Stimulated activated CD4-positive, alpha-beta T cell treated with anti-CD3 and anti-CD28 coated beads, Interleukin-4, amount 100 ng/mL, for 24 hours (primary cell): ENCODE measurements around the gene ATXN1L.
"Not testable (repeated sequence)": the region's sequence is repeated elsewhere in the genome, so short reads cannot be mapped to it uniquely, and the experiment has no call there.

Experiments
- DNase-seq: peaks from one replicate; pipeline ENCODE4 v3.0.0-alpha.2; 2020

Gene ATXN1L

GRCh38 chr16:71845639-71846430 lies at the start of gene ATXN1L:
ATXN1L (plus strand) TSS chr16:71845976; CDS start chr16:71849741, 3,765 bp downstream.
- DNase-seq = peak; percentile 90

- DNase-seq = no peak
Measured at GRCh38 chr16:71796501-71797097, 49.2 kb upstream of the ATXN1L start.

GRCh38 chr16:71803305-71803690 lies 42.5 kb upstream of the ATXN1L start:
- no peak for DNase-seq

DNA sequence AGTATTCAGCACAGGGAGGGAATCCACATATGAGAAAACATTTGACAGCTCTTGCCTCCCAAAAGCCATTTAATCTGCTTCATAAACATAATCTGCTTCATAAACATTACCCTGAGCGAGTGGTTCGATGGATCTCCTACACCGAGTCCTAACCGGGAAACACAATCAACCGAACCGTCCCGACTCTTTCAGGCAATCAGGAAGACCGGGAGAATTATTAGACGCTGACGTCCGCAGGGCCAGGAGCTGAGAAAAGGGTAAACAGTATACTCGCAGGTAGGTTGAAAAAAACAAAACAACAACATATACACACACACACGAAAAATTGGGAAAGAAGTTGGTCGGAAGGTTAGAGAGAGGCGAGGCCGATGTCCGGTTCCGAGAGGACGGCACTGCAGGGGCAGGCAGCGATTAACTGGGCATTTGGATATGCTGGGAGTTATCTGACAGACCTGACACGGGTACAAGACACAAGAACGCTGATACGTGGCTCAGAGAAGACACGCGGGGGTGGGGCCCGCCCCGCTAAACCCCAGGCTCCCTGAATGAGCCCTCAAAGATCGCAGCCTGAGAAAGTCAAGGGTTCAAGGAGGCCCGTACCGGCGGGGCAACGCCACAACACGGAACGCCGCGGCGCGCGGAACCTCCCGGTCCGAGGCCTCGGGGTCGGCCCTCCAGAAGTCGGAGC lies 37.7 kb upstream of the ATXN1L start:
- DNase-seq = peak; percentile 65

DNA sequence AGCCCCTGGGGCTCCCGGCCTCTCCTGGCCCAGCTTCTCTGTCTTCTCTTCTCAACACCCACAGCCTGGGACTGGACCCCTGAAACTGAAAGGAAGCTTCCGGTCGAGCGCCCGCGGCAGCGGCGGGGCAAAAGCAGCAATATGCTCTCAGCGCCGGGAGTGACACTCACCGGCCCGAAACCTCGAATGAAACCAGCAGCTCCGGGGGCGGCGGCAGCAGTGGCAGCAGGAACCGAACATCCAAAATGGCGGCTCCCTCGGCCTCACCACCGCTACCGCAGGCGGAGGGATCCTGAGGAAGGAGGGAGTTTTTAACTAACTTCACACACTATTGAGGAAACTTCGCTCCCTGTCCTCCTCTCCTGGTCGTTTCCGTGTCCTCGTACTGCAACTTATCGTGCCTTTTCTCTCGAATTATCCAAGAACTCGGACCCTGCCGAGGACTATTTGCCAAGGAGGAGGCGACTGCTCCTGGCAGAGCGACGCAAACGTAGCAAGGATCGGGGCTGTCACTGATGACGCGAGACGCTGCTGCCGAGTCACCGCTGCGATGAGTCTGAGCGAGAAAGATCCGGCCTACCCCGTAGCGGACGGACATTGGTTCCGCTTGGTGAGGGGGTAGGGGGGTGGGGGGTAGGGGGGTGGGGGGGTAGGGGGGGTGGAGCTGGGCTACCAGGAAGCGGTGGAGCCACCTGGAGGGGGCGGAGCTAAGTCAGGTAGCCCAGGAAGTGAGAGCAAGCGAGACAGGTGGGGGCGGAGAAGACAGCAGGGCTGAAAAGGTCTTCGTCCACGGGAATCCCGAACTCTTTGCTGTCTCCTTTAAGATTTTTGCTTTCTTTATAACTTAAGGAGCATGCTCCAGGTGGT lies 37.0 kb upstream of the ATXN1L start, which contains the start of gene AP1G1:
Gene AP1G1 (minus strand): TSS at position 242 of the 867 bp plus-strand sequence. CDS start 19,355 bp downstream, outside the sequence.
- peak; percentile 93 for DNase-seq

DNA sequence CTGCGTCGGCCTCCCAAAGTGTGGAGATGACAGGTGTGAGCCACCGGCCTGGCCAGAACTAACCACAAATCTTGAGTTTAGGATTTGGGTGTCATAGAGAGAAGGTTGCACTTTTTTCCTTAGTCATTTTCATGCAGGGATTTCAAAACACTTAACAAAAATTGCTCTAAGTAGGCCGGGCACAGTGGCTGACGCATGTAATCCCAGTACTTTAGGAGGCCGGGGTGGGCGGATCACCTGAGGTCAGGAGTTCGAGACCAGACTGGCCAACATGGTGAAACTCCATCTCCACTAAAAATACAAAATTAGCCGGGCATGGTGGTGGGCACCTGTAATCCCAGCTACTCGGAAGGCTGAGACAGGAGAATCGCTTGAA lies 35.6 kb upstream of the ATXN1L start:
- DNase-seq = not testable (repeated sequence)

GRCh38 chr16:71811261-71811803 lies 34.4 kb upstream of the ATXN1L start:
- no peak for DNase-seq

DNA sequence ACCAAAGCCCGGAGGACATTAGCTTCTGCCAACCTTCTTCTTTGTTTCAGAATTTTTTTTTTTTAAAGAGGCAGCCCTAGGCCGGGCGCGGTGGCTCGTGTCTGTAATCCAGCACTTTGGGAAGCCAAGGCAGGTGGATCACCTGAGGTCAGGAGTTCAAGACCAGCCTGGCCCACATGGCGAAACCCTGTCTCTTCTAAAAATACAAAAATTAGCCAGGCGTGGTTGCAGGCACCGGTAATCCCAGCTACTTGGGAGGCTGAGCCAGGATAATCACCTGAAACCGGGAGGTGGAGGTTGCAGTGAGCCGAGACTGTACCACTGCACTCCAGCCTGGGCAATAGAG lies 28.6 kb upstream of the ATXN1L start:
- DNase-seq = not testable (repeated sequence)

DNA sequence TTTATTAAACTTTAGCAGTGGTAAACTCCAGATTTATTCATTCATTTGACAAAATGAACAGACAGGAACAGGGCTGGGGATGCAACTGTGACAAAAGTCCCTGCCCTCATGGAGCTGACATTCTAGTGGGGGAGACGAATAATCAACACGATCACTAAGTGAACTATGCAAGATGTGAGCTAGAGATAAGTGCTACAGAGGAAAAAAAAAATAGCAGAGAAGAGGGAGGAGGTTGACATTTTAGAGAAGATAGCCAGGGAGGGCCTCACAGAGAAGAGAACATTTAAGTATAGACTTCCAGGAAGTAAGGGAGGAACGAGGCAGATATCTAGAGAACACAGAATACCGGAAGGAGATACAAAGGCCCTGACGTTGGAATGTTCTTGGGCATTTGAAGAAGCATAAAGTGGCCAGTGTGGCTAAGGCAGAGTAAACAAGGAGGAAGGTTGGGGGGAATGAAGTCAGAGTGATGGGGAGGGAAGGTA lies 19.2 kb upstream of the ATXN1L start:
- no peak for DNase-seq

DNA sequence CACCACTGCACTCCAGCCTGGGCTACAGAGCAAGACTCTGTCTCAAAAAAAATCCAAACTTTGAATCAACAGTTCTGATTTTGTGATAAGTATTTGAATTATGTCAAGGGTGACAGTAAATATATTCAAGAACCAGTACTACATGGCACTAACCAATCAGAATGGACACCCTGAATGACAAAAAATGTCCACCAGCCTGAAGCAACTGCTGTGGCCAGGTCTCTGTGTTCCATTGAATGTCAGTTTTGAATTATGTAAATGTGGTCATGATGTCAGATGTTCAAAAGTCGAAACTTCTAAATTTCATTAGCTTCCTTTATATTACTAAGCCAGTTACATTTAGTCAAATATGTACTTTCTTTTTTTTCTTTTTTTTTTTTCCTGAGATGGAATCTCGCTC lies 15.4 kb upstream of the ATXN1L start:
- no peak for DNase-seq

GRCh38 chr16:71831698-71832097 lies 14.1 kb upstream of the ATXN1L start:
- not testable (repeated sequence) for DNase-seq

DNA sequence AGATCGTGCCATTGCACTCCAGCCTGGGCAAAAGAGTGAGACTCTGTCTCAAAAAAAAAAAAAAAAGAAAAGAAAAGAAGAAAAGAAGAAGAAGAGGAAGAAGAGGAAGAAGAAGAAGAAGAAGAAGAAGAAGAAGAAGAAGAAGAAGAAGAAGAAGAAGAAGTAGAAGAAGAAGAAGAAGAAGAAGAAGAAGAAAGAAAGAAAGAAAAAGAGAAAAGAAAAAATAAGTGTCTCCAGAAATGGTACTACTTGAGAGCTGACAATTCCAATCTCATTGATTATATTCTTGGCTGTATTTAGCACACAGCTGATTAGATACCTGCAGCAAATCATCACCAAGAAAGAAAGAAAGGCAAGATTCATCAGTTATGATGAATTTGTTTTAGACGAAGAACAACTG lies 13.7 kb upstream of the ATXN1L start:
- not testable (repeated sequence) for DNase-seq

DNA sequence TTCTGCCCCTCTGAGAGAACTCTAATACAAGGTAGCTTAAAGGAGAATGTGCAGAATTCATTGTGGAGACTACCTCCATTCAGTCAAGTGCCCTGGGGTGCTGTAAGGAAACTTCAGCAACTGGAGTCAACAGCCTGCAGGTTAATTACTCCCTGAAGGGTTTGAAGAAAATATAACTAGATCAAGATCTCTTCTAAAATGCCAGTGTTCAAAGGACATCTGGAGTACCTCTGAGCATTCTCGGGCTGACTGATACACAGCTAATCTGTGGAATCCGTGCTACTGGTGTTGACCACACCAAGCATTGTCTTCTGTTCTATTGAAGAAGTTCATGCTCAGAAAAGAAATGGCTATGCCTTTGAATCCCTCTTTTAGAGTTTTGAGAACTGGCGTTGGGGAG lies 11.5 kb upstream of the ATXN1L start:
- DNase-seq = no peak

DNA sequence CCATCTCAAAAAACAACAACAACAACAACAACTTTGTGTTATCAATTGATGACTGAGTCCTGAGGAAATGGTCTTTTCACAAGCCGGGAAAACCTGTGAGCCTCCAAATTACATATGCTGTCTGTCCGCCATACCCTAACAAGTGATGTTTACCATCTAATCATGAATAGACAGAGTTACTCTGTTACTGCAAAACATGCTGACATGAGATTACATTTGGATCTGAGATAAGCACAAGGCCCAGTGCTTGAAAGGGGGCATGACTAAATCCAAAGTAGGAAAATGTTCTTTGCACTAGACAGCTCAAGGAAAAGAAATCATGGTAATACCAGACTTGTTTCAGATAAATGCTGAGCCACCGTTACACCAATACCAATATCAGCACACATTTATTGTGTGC lies 8.6 kb upstream of the ATXN1L start:
- no peak for DNase-seq

- DNase-seq = no peak
Measured at GRCh38 chr16:71840052-71840451, 5.7 kb upstream of the ATXN1L start.

DNA sequence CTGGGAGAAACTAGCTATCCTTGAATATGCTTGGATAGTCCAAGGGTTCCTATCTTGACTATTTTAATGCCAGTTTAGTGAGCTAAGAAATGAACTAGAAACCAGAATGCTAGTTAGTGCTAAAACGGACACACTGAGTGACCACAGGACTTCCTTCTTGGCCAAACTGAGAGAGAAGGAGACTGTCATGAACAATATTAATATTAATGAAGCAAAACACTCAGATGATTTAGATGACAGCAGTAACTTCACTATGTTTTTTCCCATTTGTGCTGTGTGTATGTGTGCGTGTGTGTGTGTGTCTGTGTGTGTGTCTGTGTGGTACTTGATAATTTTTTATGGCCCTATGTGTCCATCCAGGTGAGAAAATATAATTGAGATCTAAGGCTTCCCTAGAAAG lies 2.2 kb upstream of the ATXN1L start:
- no peak for DNase-seq

- DNase-seq = peak; percentile 22
Measured at GRCh38 chr16:71846431-71846830, 655 bp downstream of the ATXN1L start.

DNA sequence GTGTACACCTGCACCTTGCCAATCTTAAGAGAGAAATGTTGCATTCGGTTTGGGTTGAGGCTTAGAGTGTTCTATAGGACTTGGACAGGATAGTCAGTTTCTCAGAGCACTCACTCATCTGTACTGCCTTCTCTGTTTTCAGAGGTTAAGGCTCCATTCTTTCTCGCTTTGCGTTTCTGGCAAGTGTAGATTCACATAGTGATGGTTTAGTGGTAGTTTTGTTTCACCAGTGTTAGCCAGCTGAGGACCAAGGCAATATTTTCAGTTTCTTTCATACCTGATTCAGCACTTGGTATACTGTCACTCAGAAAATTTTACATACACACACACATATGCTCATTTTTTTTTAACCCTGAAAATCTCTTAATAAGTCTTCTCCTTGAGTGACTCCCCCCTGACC lies 1.3 kb downstream of the ATXN1L start:
- no peak for DNase-seq

DNA sequence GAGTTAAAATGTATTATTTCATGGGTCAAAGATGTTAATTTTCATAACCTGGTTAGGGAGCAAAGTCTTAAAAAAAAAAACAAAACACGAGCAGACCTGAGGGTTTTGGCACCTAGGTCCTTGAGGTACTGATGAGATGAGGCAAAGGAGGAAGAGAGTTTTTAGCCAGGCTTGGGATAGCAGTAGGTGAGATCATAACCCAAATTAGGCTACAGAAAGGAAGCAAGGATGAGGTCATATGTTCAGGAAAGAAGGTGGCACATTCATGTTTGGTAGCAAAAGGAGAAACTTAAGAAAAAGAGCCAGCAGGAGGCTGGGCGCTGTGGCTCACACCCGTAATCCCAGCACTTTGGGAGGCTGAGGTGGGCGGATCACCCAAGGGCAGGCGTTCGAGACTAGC lies 2.8 kb downstream of the ATXN1L start:
- DNase-seq = no peak

DNA sequence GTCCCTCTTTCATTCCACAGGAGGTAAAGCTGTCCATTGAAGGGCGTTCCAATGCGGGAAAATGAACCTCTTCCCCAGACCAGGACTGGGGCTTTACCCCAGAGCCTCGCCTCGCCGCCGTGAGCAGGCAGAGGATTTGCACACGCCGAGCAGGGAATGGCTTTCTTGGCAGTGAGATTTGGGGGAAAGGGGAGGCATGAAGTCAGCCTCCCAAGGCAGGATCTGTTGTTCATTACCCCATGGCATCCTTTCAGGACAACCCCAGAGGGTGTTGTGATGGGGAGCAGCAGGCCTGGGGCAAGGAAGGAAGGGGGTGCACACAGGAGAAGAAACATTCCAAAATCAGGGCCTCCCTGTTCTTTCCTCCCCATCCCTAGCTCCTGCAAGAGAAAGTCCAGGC lies 6.0 kb downstream of the ATXN1L start:
- no peak for DNase-seq

GRCh38 chr16:71852158-71852557 lies 6.4 kb downstream of the ATXN1L start:
- no peak for DNase-seq

DNA sequence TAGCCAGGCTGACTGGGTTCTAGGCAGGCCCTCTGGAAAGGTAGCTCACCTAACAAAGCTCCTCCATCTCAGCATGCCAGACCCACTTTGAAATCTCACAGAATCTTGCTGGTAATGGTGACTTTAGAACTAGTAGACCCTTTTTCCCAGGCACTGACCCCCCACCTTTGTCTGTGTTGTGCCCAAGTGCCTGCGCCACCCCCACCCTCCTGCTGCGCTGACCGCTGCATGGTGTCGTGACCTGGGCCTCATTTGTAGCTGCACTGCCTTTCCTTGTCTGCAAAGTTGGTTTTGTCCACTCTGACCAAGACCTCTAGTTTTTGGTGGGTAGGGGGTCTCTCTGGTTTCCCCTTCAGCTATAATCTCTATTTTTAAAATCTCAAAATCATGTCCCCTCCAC lies 6.8 kb downstream of the ATXN1L start:
- DNase-seq = no peak

DNA sequence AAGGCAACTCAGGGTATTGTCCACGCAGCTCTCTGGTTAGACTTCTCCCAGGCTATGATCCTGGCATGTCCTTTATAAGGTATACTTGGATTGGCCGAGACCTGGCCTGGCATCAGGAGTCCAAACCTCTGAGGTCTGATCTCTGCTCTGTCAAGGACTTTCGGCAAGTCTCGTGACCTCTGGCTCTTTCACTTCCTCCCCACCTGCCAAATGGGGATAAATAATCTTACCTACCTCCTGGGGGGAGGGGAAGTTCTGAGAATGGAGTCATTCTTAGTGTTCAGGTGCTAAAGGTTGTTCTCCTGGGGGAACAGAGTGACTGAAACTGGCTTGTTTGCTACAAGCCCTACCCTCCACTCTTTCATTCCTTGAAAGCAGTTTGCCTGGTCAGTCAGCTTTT lies 7.6 kb downstream of the ATXN1L start:
- DNase-seq = no peak
